ENCODE measurements around the gene POLR3B. TPM values are rescaled to one million over a fixed set of nuclear protein-coding genes. Genes with fewer than 3 reads are reported as not detected.

POLR3B gene
- total and polyA plus RNA-seq, 2 of the 8 experiments (the other 6 are each of a cell fraction or from before 2014, with no cell fraction given): 5.0 to 13.2 TPM

- Histone ChIP-seq H2BK12ac (ENCODE audit: low read depth, low read length) (no peak overlapping the region), H2BK20ac (ENCODE audit: low read length) (no peak overlapping the region), H3K79me1 (ENCODE audit: low read depth, low read length) (no peaks in the 10 kb centered on the region), H3K9ac (replicated peaks in 1 of 4; ENCODE audit: extremely low read depth in 1 of 4, low read depth in 3 of 4, low read length in 3 of 4) (no peak overlapping the region), H4K5ac (ENCODE audit: insufficient read length, low read depth, low read length) (no peak overlapping the region), H2BK120ac (replicated peaks; ENCODE audit: low read depth, low read length) (no peak overlapping the region), H3K4me1 (replicated peaks in 1 of 4; ENCODE audit: control insufficient read depth in 3 of 4, insufficient read depth in 4 of 4, low read length in 3 of 4) (peaks cover 2 to 6% (median 4%) of the 10 kb centered on the region in 4 experiments; a peak in 4 of 7 replicates), H2BK5ac (ENCODE audit: low read depth, low read length) (no peak overlapping the region), H2AFZ (ENCODE audit: low read length) (no peak overlapping the region), H3K23ac (ENCODE audit: insufficient read length) (no peak overlapping the region), H3K9me3 (ENCODE audit: insufficient read depth in 2 of 2, low read depth in 1 of 2, low read length in 1 of 2) (peaks cover 0 to 5% of the 10 kb centered on the region in 2 experiments; a peak in 3 of 4 replicates), H3K56ac (replicated peaks; ENCODE audit: insufficient read length, low read depth, low read length) (no peak overlapping the region), H4K20me1 (replicated peaks in 1 of 2; ENCODE audit: control insufficient read depth in 1 of 2, insufficient read depth in 2 of 2, low read length in 2 of 2) (no peaks in the 10 kb centered on the region), H3K18ac (ENCODE audit: extremely low read depth, low read length) (no peak overlapping the region), H3K23me2 (ENCODE audit: low read depth, low read length) (no peaks in the 10 kb centered on the region), H2AK5ac (ENCODE audit: low read depth, low read length) (no peak overlapping the region), H3K4ac (replicated peaks; ENCODE audit: insufficient read length, low read depth, low read length) (no peak overlapping the region), H4K91ac (replicated peaks; ENCODE audit: insufficient read length, low read length) (no peak overlapping the region), H3K27ac (ENCODE audit: low read depth, low read length) (no peak overlapping the region), H3K27me3 (replicated peaks in 1 of 4; ENCODE audit: control insufficient read depth in 3 of 4, extremely low read depth in 1 of 4, insufficient read depth in 3 of 4, low read length in 3 of 4) (no peaks in the 10 kb centered on the region), H3K4me2 (ENCODE audit: insufficient read depth in 1 of 2, low read depth in 2 of 2, low read length in 2 of 2) (no peak overlapping the region), H3K36me3 (ENCODE audit: control insufficient read depth in 2 of 4, insufficient read depth in 4 of 4, low read length in 3 of 4) (no peaks in the 10 kb centered on the region; a peak in 1 of 8 replicates), H3K79me2 (ENCODE audit: control insufficient read depth in 1 of 2, insufficient read depth in 2 of 2, low read length in 2 of 2) (no peaks in the 10 kb centered on the region), H2BK15ac (ENCODE audit: low read length) (no peak overlapping the region), H3K14ac (ENCODE audit: insufficient read length) (no peak overlapping the region), H3K4me3 (ENCODE audit: extremely low read depth in 1 of 4, insufficient read depth in 2 of 4, low read depth in 3 of 4, low read length in 4 of 4) (no peak overlapping the region), H4K8ac (ENCODE audit: extremely low read depth, insufficient read depth, low read length) (no peak overlapping the region)
- POLR2A ChIA-PET (ENCODE audit: partially characterized antibody): no interaction called here
- FAIRE-seq (no peak), DNase-seq (ENCODE audit: low read depth in 1 of 2, low spot score in 2 of 2) (no peak)
- CTCF ChIA-PET (ENCODE audit: partially characterized antibody): interaction anchor here (0.8 to 2.1 kb wide), 4 partner anchors 10 to 433 kb away, joined by 3 to 7 read pairs (median 4); no protein-coding TSS in a partner anchor
- TF ChIP-seq BRCA1 (IDR thresholded peaks at IDR 0.05; ENCODE audit: low read depth, low read length): no peak
Observed at GRCh38 chr12:106332536-106332935, 25.0 kb upstream of the POLR3B start.

Measured in H1 (cell line).